GM21381 (cell line): Measurements from ENCODE around the gene RTBDN.

ENCODE experiments used
- ATAC-seq: cut with Tn5 transposase; IDR thresholded peaks from one replicate; pipeline ENCODE4 v1.9.1; 2021; ENCODE audit warnings: mild to moderate bottlenecking, moderate library complexity; ENCODE audit not compliant: unreplicated experiment

Gene RTBDN

GRCh38 chr19:12834566-12834943, at the start of gene RTBDN:
Gene RTBDN, minus strand, starts transcription at chr19:12834579. Its CDS starts 4,600 bp downstream, at chr19:12829979.
- no peak for ATAC-seq

DNA sequence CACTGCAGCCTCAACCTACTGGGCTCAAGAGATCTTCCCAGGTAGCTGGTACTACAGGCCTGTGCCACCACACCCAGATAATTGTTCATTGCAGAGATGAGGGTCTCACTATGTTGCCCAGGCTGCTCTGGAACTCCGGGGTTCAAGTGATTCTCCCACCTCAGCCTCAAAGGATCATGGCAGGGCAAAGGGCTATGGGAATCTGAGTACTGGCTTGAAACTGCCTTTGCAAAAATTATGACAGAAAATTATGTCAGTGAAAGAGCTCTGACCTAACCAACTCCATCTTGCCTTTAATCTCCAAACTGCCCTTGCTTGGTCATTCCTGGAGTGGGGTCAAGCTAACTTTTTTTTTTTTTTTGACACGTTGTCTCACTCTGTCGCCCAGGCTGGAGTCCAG, 48.2 kb upstream of the RTBDN start:
- no peak for ATAC-seq

DNA sequence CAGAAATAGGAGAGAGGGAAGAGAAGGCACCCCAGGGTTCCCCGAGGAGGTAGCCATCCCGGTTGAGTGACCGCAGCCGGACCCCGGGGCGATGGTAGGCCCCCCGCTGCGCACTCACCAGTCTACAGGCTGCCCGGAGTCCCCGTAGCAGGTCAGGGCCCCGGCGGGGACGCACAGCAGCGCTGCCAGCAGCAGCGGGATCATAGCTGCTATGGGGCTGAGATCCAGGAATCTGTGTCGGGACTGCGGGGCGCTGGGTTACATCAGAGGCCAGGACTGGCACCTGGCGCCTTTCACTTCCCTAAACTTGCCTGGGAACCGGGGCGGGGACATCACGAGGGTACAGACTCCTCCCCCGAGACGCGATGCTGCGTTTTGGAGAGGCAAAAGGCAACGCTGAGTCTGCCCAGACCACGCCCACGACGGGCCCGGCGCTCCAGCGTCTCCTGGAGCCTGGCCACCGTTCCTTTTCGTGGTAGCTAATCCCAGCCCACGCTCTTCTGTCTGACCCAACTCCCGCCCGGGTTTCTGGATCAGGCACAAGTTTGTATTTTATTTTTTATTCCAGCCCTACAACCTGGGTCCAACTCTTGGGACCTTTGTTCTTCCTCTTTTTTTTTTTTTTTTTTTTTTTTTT, 46.9 kb upstream of the RTBDN start, which contains the start of gene DNASE2:
TSS of gene DNASE2 (minus strand) at position 278 of the 637 bp plus-strand sequence. CDS start at position 204, 74 bp downstream.
- peak; percentile 75 for ATAC-seq

- ATAC-seq = peak; percentile 14
Measured at GRCh38 chr19:12880551-12881171, 46.3 kb upstream of the RTBDN start.

DNA sequence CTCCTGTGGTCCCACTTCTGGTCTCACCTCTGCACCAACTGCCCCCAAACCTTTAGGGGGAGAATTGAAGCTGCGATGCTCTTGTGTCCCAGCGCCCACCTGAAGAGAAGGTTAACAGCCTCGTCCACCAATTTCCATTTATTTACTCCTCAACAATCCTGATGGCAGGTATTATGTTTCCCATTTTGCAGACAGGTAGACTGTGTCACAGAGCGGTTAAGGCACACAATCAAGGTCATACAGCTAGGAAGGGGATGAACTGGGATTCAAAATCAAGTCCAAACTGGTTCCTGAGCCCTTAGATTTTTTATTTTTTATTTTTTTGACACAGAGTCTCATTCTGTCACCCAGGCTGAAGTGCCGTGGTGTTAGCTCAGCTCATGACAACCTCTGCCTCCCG, 40.7 kb upstream of the RTBDN start:
- ATAC-seq = no peak

DNA sequence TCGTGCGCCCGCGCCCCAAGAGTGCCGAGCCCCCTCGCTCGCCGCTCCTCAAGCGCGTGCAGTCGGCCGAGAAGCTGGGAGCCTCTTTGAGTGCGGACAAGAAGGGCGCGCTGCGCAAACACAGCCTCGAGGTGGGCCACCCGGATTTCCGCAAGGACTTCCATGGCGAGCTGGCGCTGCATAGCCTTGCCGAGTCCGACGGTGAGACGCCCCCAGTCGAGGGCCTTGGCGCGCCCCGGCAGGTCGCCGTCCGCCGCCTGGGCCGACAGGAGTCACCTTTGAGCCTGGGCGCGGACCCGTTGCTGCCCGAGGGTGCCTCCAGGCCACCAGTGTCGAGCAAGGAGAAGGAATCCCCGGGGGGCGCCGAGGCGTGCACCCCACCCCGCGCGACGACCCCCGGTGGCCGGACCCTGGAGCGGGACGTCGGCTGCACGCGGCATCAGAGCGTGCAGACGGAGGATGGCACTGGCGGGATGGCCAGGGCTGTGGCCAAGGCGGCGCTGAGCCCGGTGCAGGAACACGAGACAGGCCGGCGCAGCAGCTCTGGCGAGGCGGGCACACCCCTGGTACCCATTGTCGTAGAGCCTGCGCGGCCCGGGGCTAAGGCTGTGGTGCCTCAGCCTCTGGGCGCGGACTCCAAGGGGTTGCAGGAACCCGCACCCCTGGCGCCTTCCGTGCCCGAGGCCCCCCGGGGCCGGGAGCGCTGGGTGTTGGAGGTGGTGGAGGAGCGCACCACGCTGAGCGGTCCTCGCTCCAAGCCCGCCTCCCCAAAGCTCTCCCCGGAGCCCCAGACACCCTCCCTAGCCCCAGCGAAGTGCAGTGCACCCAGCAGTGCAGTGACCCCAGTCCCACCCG, 39.7 kb upstream of the RTBDN start:
- ATAC-seq = no peak

GRCh38 chr19:12872941-12873890, 38.8 kb upstream of the RTBDN start:
- no peak for ATAC-seq

GRCh38 chr19:12872255-12872654, 37.9 kb upstream of the RTBDN start:
- no peak for ATAC-seq

GRCh38 chr19:12871681-12872080, 37.3 kb upstream of the RTBDN start:
- no peak for ATAC-seq

DNA sequence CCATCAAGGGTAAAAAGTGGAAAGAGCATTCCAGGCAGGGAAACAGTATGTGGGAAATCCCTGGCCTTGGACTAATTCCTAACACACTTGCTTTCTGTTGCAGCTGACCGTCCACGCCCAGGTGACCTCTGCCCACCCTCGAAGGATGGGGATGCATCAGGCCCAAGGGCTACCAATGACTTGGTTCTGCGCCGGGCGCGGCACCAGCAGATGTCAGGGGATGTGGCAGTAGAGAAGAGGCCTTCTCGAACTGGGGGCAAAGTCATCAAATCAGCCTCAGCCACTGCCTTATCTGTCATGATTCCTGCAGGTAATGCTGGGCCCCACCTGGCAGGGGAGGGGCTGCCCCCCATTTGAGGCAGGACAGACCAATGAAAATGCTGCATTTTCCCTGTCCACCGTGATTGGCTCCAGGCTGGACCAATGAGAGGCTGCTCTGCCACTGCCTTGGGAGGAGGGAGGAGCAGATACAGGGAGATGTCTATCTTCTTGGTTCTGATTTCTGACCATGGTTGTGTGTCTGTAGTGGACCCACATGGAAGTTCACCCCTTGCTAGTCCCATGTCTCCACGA, 34.2 kb upstream of the RTBDN start:
- ATAC-seq = no peak

GRCh38 chr19:12867120-12868099, 33.0 kb upstream of the RTBDN start:
- no peak for ATAC-seq

DNA sequence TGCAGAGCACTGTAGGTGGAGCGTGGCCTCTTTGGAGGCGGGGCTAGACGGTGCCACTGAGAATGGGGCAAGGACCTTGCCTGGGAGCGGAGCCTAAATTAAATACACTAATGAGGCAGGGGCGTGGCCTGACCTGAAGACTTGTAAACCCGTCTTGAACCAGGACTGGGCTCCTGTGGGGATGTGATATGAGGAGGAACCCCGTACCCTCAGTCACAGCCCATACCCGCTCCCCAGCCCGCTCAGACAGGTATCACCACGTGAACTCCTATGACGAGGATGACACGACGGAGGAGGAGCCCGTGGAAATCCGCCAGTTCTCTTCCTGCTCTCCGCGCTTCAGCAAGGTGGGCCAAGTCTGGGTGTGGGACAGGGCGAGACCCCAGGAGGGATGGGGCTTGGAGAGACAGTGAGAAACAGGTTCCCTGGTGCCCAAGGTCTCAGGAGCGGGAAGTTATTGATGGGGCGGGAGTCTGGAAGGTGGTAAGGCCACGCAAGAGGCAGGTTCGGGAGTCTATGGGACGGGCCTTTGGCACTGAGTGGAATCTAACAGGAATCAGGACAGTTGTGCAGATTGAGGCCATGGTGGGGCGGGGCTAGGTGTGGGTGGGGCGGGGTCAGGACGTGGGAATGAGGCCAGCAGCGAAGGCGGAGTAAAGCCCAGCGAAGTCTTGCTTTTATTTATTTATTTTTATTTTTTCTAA, 32.2 kb upstream of the RTBDN start:
- no peak for ATAC-seq

DNA sequence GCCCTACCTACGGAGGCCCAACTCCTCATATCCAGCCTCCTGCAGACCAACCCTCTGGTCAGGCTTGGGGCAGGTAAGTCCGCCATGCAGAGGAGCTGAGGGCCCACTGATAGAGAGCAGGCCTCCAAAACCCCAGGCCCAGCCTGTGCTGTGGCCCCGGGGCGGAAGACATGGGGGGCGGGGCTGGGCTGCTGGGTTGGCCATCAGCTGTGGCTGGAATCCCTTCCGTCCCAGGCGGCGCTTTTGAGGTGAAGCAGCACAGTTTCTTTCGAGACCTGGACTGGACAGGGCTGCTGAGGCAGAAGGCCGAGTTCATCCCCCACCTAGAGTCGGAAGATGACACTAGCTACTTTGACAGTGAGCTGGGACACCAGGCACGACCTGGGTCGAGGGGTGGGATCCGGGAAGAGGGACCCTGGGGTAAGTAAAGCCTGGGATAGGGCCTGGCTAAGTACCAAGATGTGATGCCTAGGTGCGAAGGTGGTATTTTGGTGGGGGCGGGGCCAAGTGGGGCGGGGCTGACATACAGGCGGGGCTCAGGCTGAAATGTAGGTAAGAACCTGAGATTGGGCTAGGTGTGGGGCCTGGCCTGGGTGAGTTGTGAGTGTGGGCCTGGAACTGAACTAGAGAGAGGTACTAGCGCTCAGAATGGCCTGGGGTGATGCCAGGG, 31.5 kb upstream of the RTBDN start:
- no peak for ATAC-seq

- no peak for ATAC-seq
Measured at GRCh38 chr19:12864721-12865715, 30.6 kb upstream of the RTBDN start.

DNA sequence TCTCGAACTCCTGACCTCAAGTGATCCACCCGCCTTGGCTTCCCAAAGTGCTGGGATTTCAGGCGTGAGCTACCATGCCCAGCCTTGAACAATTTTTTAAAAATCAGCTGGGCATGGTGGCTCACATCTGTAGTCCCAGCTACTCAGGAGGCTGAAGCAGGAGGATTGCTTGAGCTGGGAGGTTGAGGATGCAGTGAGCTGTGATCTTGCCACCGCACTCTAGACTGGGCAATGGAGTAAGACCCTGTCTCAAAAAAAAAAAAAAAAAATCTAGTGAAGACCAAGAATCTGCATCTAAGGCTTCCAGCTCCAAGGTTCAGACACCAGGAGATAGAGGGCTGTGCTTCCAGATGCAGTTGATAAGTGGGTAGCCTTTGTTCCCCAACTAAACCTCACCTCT, 29.8 kb upstream of the RTBDN start:
- no peak for ATAC-seq

- no peak for ATAC-seq
Measured at GRCh38 chr19:12859546-12859945, 25.2 kb upstream of the RTBDN start.
